ENCODE results near the gene MCTP1. TPM values are rescaled to one million over a fixed set of nuclear protein-coding genes. Genes with fewer than 3 reads are reported as not detected.

The MCTP1 gene
- total RNA-seq, 4 donors from 2014 or later: 44.7 to 88.7 (median 74.3) TPM

DNA sequence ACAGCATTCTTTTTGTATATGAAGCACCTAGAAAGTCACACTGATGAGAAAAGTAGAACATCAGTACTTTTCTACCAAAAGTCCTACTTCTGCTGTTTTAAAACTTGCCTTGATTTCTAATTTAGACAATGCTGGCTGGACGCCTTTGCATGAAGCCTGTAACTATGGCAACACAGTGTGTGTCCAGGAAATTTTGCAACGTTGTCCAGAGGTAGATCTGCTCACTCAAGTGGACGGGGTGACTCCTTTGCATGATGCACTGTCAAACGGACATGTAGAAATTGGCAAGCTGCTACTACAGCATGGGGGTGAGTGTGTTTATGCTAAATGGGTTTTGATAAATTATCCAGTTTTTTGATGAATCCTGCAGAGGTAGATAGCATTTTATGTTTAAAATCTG, 592.9 kb downstream of the MCTP1 start:
- TF ChIP-seq, protein P1, sequence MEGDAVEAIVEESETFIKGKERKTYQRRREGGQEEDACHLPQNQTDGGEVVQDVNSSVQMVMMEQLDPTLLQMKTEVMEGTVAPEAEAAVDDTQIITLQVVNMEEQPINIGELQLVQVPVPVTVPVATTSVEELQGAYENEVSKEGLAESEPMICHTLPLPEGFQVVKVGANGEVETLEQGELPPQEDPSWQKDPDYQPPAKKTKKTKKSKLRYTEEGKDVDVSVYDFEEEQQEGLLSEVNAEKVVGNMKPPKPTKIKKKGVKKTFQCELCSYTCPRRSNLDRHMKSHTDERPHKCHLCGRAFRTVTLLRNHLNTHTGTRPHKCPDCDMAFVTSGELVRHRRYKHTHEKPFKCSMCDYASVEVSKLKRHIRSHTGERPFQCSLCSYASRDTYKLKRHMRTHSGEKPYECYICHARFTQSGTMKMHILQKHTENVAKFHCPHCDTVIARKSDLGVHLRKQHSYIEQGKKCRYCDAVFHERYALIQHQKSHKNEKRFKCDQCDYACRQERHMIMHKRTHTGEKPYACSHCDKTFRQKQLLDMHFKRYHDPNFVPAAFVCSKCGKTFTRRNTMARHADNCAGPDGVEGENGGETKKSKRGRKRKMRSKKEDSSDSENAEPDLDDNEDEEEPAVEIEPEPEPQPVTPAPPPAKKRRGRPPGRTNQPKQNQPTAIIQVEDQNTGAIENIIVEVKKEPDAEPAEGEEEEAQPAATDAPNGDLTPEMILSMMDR (IDR thresholded peaks at IDR 0.05; ENCODE audit: low read depth): no peak

DNA sequence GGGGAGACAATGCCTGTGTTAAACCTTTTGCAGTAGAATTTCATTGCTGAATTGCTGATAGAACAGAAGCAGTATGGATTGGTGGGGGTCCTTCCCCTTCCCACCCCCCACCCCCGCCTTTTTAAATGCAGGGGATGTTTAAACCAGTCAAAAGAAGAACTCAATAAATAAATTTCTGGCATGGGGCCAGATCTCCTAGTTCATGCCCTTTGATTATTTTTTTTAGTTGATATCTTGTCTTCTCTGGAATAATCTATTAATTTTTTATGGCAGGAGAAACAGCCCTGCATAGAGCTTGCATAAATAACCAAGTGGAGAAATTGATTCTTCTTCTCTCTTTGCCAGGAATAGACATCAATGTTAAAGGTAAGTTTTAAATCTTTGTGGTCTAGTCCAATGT, 593.6 kb downstream of the MCTP1 start:
- TF ChIP-seq, protein P1 (IDR thresholded peaks at IDR 0.05; ENCODE audit: low read depth): no peak

DNA sequence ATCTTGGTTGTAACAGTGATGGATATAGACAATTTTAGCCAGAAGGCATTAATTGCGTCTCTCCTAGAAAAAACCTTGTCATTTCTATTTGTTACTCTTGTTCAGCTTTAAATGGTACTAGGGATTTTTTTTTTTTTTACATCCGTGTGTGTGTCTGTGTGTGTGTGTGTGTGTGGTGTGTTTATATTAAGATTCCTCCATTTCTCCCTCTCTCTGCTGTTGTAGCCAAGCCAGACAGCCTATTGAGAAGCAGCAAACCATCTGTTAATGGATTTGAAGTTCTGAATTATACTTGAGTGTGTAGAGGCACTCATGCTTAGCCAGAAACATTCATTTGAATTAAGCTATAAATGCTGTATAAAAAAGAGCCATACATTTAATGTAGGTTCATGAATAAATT, 594.1 kb downstream of the MCTP1 start:
- TF ChIP-seq, protein P1 (IDR thresholded peaks at IDR 0.05; ENCODE audit: low read depth): no peak

DNA sequence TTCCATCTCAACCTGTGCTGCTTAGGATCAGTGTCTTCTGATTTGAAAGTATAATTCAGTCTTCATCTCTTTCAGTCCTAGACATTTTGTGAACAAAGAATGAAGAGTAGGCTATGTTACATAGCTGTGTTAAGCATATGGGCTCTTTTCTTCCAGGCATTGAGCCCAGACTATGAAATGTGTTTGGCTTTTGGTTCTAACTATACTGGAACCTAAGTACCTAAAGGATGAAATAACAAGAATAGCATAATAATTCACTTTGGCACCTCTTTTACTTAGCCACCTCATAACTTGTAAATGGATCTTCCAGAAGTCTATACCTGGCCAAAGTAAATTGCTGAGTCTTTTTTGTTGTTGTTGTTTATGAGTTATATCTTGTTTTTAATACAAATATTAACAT, 595.0 kb downstream of the MCTP1 start:
- TF ChIP-seq, protein P1 (IDR thresholded peaks at IDR 0.05; ENCODE audit: low read depth): no peak

DNA sequence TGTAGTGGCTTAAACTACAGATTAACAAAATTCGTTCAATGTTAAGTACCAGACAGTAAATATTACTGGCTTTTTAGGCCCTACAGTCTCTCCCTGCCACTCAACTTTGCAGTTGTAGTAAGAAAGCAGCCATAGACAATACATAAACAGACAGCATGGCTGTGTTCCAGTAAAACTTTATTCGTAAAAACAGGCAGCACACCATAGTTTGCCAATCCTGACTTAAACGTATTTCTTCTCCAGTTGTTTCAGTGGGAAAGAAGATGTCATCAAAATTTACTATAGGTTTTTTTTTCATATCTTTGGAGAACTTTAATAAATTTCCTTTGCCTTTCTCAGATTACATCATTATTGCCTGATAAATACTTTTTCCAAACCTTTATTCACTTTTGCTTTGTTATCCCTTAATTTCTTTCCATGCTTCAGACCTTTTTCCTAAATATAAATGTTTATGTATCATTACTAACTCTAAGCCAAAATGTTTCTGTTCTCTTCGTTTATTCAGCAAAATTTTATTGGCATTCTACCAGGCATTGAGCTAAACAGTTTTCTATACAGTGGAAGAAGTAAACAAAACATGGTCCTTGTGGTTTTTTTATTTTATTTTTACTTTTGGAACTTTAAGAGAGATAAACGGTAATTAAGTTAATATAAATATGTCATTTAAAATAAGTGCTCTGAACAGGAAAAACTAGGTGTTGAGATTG, 601.9 kb downstream of the MCTP1 start:
- TF ChIP-seq, protein P1 (IDR thresholded peaks at IDR 0.05; ENCODE audit: low read depth): no peak

DNA sequence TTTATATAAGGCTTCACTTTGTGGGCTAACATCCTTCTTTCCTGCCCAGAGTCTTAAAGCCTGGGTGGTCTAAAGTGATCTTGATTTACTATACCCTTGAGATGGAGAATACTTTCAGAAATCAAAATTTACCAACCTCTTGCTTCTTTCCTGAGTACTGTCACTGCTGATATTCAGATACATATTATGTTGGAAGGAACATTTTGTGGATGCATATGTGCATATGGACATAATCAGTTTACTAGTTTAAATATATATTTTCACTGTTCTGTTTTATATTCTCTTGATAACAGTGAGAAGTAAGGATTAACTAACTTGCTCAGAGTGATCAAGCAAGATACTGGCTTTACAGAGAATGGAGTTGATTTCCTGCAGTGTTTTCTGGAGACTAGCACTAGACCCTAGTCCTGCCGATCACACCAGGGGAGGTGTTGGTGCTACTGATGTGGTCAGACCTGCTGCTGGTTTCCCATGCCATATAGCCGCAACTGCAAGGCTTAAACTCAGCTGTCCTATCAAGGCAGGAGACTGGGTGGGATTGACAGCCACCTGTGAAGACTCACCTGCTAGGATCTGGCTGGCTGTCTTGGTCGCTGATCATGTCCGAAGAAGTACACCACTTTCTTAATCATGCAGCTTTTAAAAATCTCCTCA, 608.8 kb downstream of the MCTP1 start:
- TF ChIP-seq, protein P1 (IDR thresholded peaks at IDR 0.05; ENCODE audit: low read depth): no peak

DNA sequence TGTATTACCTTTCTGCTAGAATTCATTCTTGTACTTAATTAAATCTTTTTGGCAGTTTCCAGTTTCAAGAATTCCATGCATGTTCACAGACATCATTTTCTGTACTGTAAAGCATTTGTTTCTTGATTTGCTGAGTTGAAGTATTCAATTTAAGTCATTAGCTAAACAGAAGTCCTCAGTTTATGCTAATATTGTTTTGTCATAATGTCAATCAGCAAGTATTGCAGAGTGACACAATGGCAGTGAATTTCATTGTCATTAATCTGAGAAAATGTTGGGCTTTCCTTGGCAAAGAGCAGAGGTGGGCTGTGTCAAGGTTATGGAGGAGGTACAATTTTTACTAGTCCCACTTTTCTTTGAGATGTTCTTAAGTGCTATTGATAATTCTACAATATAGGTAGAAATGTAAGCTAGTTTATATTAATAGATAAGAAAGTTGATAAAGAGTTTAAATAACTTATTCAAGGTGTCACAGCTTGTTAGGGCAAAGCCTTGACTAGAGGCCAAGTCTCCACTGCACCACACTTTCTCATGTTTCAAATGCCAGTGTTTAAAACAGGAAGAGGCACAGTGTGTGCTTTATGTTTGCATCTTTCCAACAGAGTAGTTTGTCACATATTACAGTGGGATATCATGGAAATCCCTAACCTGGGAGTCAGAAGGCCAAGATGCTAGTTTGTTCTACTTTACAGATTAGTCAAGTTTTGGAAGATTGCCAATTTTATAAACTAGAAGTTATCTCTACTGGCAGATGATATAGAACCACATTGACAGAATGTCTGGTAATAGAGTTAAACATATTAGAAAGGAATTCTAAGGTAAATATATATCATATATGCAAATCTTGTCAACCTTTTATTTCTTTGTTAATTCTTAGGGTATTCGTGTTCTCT, 610.2 kb downstream of the MCTP1 start:
- TF ChIP-seq, protein P1 (IDR thresholded peaks at IDR 0.05; ENCODE audit: low read depth): no peak
